Panc1 (cell line): ENCODE measurements around the gene HK3. TPM values are rescaled to one million over a fixed set of nuclear protein-coding genes. Genes with fewer than 3 reads are reported as not detected.

ENCODE experiments used
- ATAC-seq: fragments of 200-7000 bp; cut with Tn5 transposase; 2 replicates; pipeline ENCODE4 v1.9.1; 2020; ENCODE audit warnings: mild to moderate bottlenecking, moderate library complexity
- BruUV-seq: library from RNA; stranded (reverse); fragments of 400-500 nt; replicated peaks from 2 replicates; lab custom pipeline; 2021; lab: Mats Ljungman, UMichigan
- CTCF ChIA-PET: fragments of 300-600 bp; sonication (Branson Sonifier 250); formaldehyde crosslinking; loops from one replicate; lab custom pipeline; 2022; ENCODE audit warnings: antibody characterized with exemption; lab: Charles Lee
- POLR2A ChIA-PET: fragments of 300-600 bp; sonication (Branson Sonifier 250); formaldehyde crosslinking; loops from one replicate; lab custom pipeline; 2022; ENCODE audit warnings: antibody characterized with exemption; lab: Charles Lee
- DNase-seq: peaks from one replicate; pipeline ENCODE4 v3.0.0-alpha.2; 2010; ENCODE audit warnings: low read depth, low spot score
- H3K27ac ChIP-seq: 2 replicates; pipeline ENCODE4 v1.5.1; 2011; ENCODE audit warnings: mild to moderate bottlenecking, low read length, inconsistent platforms
- H3K27me3 ChIP-seq: fragments of 200-500 bp; sonication (Bioruptor generic); 2 replicates; pipeline ENCODE4 v1.6.0; 2014; ENCODE audit warnings: low read length, inconsistent platforms; ENCODE audit not compliant: control insufficient read depth, insufficient read depth
- H3K36me3 ChIP-seq: fragments of 200-500 bp; sonication (Bioruptor generic); 2 replicates; pipeline ENCODE4 v1.5.1; 2014; ENCODE audit warnings: inconsistent platforms, mild to moderate bottlenecking, low read length, moderate library complexity; ENCODE audit not compliant: control insufficient read depth, insufficient read depth
- H3K4me1 ChIP-seq: 2 replicates; pipeline ENCODE4 v1.5.1; 2011; ENCODE audit warnings: inconsistent platforms, mild to moderate bottlenecking, low read length, moderate library complexity; ENCODE audit not compliant: control insufficient read depth, insufficient read depth
- H3K4me3 ChIP-seq, 2 experiments: 2 replicates each; pipeline ENCODE4 v1.5.1; 2011 to 2012; ENCODE audit warnings: low read depth in 2 of 2, low read length in 2 of 2, mild to moderate bottlenecking in 2 of 2, inconsistent platforms in 1 of 2, moderate library complexity in 1 of 2
- H3K9me3 ChIP-seq: fragments of 200-500 bp; sonication (Bioruptor generic); 2 replicates; pipeline ENCODE4 v1.5.1; 2014; ENCODE audit warnings: low read depth, mild to moderate bottlenecking, inconsistent platforms, low read length, moderate library complexity; ENCODE audit not compliant: control insufficient read depth, insufficient read depth
- POLR2AphosphoS5 ChIP-seq: IDR thresholded peaks from 2 replicates; pipeline ENCODE4 v1.6.1; 2012; ENCODE audit warnings: mild to moderate bottlenecking, low read depth, low read length, moderate library complexity
- REST ChIP-seq, 2 experiments: IDR thresholded peaks; 2 replicates each; pipeline ENCODE4 v1.6.1; 2011 to 2012; ENCODE audit warnings: low read depth in 2 of 2, control low read depth in 1 of 2, low read length in 1 of 2, mild to moderate bottlenecking in 1 of 2, moderate library complexity in 1 of 2; ENCODE audit not compliant: insufficient read depth in 1 of 2
- SIN3A ChIP-seq: IDR thresholded peaks from 2 replicates; pipeline ENCODE4 v1.6.1; 2012; ENCODE audit warnings: low read depth, mild to moderate bottlenecking, low read length, moderate library complexity, borderline replicate concordance; ENCODE audit not compliant: insufficient read depth
- TCF7L2 ChIP-seq: IDR thresholded peaks from 2 replicates; pipeline ENCODE4 v1.6.1; 2011; ENCODE audit warnings: mild to moderate bottlenecking, low read depth, low read length, inconsistent platforms
- in situ Hi-C: cut with HindIII; loops from 2 replicates; pipeline ENCODE4 v1.10.0; 2016; ENCODE audit warnings: low sequenced_read_pairs, low pct_unique_long_range_greater_than_20kb
- intact Hi-C: fragments of 100-400 bp; cut with micrococcal nuclease; formaldehyde crosslinking; loops from one replicate; pipeline ENCODE4 v1.10.0; 2022; ENCODE audit not compliant: unreplicated experiment
- total RNA-seq: library from RNA; stranded (reverse); gene quantifications from one replicate; pipeline ENCODE4 v1.2.1, GENCODE V29; 2021; ENCODE audit not compliant: unreplicated experiment
- TF ChIP-seq, protein P1 (sequence below): fragments of 450-650 bp; IDR thresholded peaks from 2 replicates; pipeline ENCODE4 v1.5.1; 2017; ENCODE audit warnings: mild to moderate bottlenecking

The HK3 gene
- total RNA-seq, 1 experiment from 2014 or later, result not detected

DNA sequence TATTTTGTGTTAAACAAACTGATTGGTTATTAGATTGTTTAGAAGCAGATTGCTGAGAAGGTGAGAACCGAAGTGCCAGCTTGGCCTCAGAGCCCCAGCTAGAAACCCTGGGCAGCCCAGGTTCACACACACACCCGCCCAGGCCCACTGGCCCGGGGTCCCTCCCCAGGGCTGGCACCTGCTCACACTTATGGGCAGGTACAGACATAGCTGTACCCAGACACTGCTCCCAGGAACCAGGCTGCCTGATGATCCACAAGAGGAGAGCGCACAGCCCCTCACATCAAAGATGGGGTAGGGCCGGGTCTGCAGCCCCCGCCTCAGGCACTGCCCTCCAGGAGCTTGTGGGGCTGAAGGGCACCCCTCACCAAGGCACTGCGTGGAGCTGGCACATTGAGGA lies 33.2 kb downstream of the HK3 start:
- no peaks in the 10 kb centered on the region for H3K27me3 ChIP-seq
- CTCF ChIA-PET, result no interaction called here
- in situ Hi-C loops, result no loop called here

DNA sequence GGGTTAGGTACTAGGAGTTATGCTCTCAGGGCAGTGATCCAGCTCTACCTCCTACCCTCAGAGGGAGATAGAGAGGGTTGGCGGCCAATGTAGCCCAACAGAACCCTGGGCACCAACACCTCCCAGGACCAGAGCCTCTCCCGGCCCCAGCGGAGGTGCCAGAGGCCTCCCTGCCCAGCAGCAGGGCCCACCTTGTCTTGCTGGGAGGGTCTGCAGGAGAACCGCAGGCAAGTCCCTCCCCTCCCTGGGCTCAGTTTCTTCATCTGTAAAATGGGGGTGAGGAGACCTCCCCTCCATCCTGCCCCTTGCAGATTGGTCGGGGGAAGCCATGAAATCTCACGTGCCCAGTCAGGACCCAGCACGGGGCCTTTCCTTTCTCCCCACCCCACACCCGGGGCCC lies 34.4 kb downstream of the HK3 start:
- in situ Hi-C loops, result no loop called here
- ChIA-PET POLR2A (no interaction called here), CTCF (no interaction called here)
- intact Hi-C loops, result no loop called here
- Histone ChIP-seq H3K27ac (no peak overlapping the region), H3K27me3 (no peaks in the 10 kb centered on the region), H3K4me1 (peaks cover 3% of the 10 kb centered on the region; the same call in 1 of the 2 replicates), H3K36me3 (no peaks in the 10 kb centered on the region), H3K9me3 (no peaks in the 10 kb centered on the region), H3K4me3 (no peak overlapping the region)
- no peak for TF ChIP-seq POLR2AphosphoS5
- TF ChIP-seq REST (IDR thresholded peaks at IDR 0.05; ENCODE audit: insufficient read depth in 1 of 2, low read depth in 2 of 2, low read length in 1 of 2), result no peak
- TF ChIP-seq, protein P1, sequence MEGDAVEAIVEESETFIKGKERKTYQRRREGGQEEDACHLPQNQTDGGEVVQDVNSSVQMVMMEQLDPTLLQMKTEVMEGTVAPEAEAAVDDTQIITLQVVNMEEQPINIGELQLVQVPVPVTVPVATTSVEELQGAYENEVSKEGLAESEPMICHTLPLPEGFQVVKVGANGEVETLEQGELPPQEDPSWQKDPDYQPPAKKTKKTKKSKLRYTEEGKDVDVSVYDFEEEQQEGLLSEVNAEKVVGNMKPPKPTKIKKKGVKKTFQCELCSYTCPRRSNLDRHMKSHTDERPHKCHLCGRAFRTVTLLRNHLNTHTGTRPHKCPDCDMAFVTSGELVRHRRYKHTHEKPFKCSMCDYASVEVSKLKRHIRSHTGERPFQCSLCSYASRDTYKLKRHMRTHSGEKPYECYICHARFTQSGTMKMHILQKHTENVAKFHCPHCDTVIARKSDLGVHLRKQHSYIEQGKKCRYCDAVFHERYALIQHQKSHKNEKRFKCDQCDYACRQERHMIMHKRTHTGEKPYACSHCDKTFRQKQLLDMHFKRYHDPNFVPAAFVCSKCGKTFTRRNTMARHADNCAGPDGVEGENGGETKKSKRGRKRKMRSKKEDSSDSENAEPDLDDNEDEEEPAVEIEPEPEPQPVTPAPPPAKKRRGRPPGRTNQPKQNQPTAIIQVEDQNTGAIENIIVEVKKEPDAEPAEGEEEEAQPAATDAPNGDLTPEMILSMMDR, result no peak
- TF ChIP-seq SIN3A, result no peak
- no peak for TF ChIP-seq TCF7L2
- ATAC-seq, result no peak
- no peak for DNase-seq
- BruUV-seq, result no TSS peak

More for the DNA sequence above, 33.2 kb downstream of the HK3 start:
- Histone ChIP-seq H3K4me3 (no peak overlapping the region), H3K4me1 (peaks cover 3% of the 10 kb centered on the region; the same call in 1 of the 2 replicates), H3K9me3 (no peaks in the 10 kb centered on the region), H3K27ac (no peak overlapping the region), H3K36me3 (no peaks in the 10 kb centered on the region)
- no peak for DNase-seq
- no peak for TF ChIP-seq SIN3A
- TF ChIP-seq REST (IDR thresholded peaks at IDR 0.05; ENCODE audit: insufficient read depth in 1 of 2, low read depth in 2 of 2, low read length in 1 of 2), result no peak
- TF ChIP-seq, protein P1, result no peak
- no peak for TF ChIP-seq POLR2AphosphoS5
- TF ChIP-seq TCF7L2, result no peak
- no peak for ATAC-seq
- no TSS peak for BruUV-seq
- POLR2A ChIA-PET, result no interaction called here
- intact Hi-C loops, result no loop called here
